HG02759 (cell line): ENCODE data around the gene SOX13.

Source experiments
- ATAC-seq: cut with Tn5 transposase; IDR thresholded peaks from one replicate; pipeline ENCODE4 v1.9.1; 2021; ENCODE audit warnings: mild to moderate bottlenecking, moderate library complexity; ENCODE audit not compliant: unreplicated experiment

Gene SOX13

GRCh38 chr1:204104331-204105130, 31.6 kb downstream of the SOX13 start:
- ATAC-seq = no peak

GRCh38 chr1:204105131-204105515, 32.2 kb downstream of the SOX13 start:
- ATAC-seq = no peak

- ATAC-seq = no peak
These were observed 33.9 kb downstream of the SOX13 start for GRCh38 chr1:204106825-204107224.

- no peak for ATAC-seq
These were observed 35.0 kb downstream of the SOX13 start for GRCh38 chr1:204107892-204108291.

GRCh38 chr1:204108312-204109141, 35.6 kb downstream of the SOX13 start:
- ATAC-seq = no peak

GRCh38 chr1:204110894-204111633, 38.1 kb downstream of the SOX13 start:
- ATAC-seq = no peak

- ATAC-seq = no peak
These were observed 40.2 kb downstream of the SOX13 start for GRCh38 chr1:204112876-204113730.

GRCh38 chr1:204113896-204114295, 41.0 kb downstream of the SOX13 start:
- no peak for ATAC-seq

- no peak for ATAC-seq
These were observed 41.7 kb downstream of the SOX13 start for GRCh38 chr1:204114606-204115005.

GRCh38 chr1:204115116-204115515, 42.2 kb downstream of the SOX13 start:
- no peak for ATAC-seq

- ATAC-seq = no peak
These were observed 43.6 kb downstream of the SOX13 start for GRCh38 chr1:204116539-204116938.

- no peak for ATAC-seq
These were observed 49.1 kb downstream of the SOX13 start for GRCh38 chr1:204121840-204122555.

GRCh38 chr1:204123376-204123775, 50.5 kb downstream of the SOX13 start:
- no peak for ATAC-seq

- no peak for ATAC-seq
These were observed 51.7 kb downstream of the SOX13 start for GRCh38 chr1:204124639-204125038.

- no peak for ATAC-seq
These were observed 52.9 kb downstream of the SOX13 start for GRCh38 chr1:204125759-204126351.

GRCh38 chr1:204126386-204126785, 53.5 kb downstream of the SOX13 start:
- ATAC-seq = no peak

- ATAC-seq = no peak
These were observed 54.0 kb downstream of the SOX13 start for GRCh38 chr1:204126956-204127355.

GRCh38 chr1:204127597-204128242, 54.8 kb downstream of the SOX13 start:
- no peak for ATAC-seq

- no peak for ATAC-seq
These were observed 55.6 kb downstream of the SOX13 start for GRCh38 chr1:204128464-204128963.
